Superior temporal gyrus (tissue), 1 donor: ENCODE measurements around the gene PANK4.

ENCODE experiments used
- DNase-seq: peaks from one replicate; pipeline ENCODE4 v3.0.0-alpha.2; 2016; ENCODE audit errors: extremely low spot score

The PANK4 gene

GRCh38 chr1:2544875-2545640 is 18.7 kb upstream of the PANK4 start:
- no peak for DNase-seq

- DNase-seq, result no peak
Observed at GRCh38 chr1:2544093-2544874, 17.9 kb upstream of the PANK4 start.

GRCh38 chr1:2543543-2544092 is 17.2 kb upstream of the PANK4 start:
- peak; percentile 68 for DNase-seq

GRCh38 chr1:2542246-2542915 is 16.0 kb upstream of the PANK4 start:
- DNase-seq, result no peak

DNA sequence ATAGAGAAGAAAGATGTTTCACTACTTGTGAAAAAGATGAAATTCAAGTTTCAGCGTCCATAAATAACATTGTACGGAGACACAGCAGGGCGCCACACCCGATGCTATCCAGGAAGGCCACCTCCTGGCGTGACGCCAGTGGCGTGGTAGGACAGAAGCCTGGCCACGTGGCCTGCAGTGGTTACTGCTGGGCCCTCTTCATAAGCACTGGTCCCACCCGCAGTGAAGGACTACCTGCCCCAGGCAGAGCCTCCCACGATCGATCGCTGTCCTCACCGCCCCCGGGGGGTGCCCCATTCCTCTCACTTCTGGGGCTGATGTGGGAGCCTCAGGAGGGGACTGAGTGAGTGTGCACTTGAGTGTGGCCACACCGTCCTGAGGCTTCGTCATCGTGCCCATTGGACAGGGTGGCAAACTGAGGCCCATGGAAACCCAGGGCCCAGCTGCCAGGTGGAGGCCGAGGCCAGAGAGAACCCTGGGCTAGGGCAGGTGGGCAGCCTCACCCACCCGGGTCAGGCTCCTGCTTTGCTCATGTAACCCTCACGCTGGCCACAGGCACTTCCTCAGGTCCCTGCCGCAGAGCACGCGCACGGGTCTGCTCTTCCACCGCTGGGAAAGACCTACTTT is 15.3 kb upstream of the PANK4 start:
- no peak for DNase-seq

DNA sequence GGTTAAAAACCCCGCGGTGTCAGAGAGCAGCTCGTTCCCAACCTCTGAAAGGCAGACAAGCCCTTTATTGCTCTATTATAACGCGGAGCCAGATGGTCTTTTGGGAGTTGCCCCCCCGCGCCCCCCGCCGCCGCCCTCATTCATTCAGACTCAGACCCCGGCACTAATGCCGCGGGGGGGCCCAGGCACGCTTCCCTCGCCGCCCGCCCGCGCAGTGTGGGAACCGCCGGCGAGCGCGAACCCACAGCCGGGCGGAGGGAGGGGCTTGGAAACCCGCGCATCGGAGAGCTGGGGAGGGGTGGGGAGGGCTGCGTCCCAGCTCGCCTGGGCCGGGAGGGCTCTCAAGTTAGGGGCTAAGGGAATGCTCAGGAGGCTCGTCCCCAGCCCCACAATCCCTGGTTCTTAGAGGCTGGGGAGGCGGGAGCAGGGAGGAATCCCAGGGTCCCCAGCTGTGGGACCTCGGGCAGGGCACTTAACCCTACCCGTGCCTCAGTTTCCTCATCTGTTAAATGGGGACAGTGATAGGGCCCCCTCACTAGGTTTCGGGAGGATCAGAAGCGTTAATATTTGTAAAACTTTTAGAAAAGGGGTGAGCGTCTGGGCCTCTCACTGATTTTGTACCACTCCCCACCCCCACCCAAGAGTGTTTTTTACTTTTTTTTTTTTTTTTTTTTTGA is 14.6 kb upstream of the PANK4 start:
- no peak for DNase-seq

- no peak for DNase-seq
Observed at GRCh38 chr1:2539312-2539907, 13.0 kb upstream of the PANK4 start.

- no peak for DNase-seq
Observed at GRCh38 chr1:2538872-2539271, 12.5 kb upstream of the PANK4 start.

GRCh38 chr1:2538376-2538775 is 12.0 kb upstream of the PANK4 start:
- no peak for DNase-seq

GRCh38 chr1:2537784-2538115 is 11.4 kb upstream of the PANK4 start:
- DNase-seq, result no peak

DNA sequence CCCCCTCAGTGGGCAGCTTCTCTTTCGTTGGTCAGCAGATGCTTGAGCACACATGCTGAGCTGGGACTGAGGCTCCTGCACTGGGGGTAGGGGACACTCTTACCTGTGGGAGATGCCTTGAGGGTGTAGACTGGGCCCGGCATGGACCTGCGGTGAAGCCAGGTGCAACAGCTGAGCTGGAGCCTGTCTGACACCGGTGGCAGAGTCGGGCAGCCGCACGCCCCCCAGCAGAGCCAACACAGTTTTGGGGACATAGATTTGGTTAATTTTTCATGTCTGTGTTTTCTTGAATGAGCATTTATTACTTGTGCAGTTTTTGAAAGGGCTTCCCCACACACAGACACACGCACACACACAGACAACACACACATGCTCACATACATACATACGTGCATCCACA is 9.6 kb upstream of the PANK4 start:
- no peak for DNase-seq

DNA sequence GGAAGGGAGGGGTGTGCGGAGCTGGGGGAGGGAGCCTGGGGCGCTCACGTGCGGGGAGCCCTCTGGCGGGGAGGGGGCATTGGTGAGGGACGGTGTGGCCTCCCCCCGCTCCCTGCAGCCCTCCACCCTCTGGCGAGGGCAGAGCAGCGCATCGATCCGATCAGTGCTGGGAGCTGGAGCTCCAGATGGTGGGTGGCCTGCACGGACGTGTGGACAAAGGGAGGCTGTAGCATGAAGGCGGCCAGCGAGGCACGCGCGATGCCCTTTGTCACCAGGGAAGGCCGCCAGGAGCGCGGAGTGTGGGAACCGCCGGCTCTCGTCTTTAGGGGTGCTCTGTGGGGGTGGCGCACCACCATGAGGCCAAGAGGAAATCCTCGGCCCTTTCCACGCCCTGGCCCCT is 9.1 kb upstream of the PANK4 start:
- DNase-seq, result no peak

DNA sequence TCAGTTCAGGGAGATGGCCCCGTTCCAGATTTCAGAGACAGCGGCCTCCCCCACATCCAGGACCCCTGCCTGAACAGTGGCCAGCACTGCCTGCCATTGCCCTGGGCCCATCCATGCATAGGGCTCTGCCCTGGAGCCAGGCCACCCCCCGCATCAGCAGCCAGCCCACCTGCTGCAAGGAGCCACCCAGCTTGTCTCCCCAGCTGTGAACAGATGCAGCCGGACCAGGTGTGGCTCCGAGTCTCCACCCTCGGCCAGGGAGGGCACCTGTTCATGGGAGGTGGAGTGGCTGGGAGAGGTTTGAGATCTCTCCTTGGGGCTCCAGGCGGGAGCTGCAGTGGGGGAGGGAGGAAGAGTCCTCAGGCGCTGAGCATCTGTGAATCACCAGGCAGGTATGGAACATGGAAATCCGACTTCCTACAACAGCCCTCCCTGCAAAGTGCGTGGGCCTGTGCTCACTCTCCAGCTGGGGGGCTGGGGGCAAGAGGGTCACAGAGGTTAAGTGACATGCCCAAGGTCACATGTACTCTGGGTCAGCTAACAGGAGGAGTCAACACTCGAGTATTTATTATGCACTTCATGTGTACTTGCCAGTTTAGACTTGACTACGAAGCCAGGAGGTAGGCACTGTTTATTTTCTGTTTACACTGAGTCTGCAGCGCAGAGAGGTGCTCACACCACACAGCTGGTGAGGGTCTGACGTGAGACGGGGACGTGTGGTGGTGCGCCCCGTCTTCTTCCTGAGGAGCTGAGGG is 8.5 kb upstream of the PANK4 start:
- DNase-seq, result no peak

GRCh38 chr1:2534315-2534686 is 7.9 kb upstream of the PANK4 start:
- DNase-seq, result no peak

- DNase-seq, result no peak
Observed at GRCh38 chr1:2533365-2533764, 7.0 kb upstream of the PANK4 start.

DNA sequence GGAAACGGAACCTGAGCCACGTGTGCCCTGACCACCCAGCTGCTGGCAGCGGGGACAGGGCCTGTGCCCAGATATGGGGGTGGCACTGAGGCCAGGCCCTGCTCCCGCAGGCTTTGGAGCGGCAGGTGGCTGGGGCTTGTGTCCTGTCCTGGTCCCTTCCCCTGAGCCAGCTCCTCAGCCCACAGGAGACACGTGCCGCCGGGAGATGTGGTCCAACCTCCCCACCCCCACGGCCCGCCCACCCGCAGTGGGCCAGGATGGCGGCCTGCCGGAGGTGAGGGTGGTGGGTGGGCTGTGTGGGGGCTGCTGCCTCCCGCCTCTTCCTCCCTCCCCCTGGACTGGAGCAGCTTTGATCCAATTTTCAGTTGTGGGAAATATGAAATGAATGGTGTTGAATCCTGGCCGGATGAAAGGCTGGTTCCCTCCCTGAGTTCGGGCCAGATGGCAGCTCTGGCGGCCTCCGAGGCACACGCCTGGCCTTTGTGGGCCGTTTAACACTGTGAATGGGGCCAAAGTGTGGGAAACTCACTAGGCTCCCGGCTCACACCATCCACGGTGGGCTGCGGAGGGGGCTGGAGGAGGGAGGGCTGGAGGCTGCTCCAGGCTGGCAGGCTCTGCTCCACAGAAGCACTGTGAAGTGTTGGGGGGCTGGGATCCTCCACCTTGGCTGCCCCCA is 6.2 kb upstream of the PANK4 start:
- DNase-seq, result no peak

- no peak for DNase-seq
Observed at GRCh38 chr1:2530513-2531361, 4.3 kb upstream of the PANK4 start.

GRCh38 chr1:2529784-2530512 is 3.6 kb upstream of the PANK4 start, which contains the start of gene HES5:
HES5 (minus strand) TSS chr1:2530263; CDS start chr1:2530164, 99 bp downstream.
- DNase-seq, result no peak
